H1 (cell line): ENCODE measurements around the gene PTGES2. TPM values are rescaled to one million over a fixed set of nuclear protein-coding genes. Genes with fewer than 3 reads are reported as not detected.

Experiments
- CTCF ChIA-PET: fragments of 300-600 bp; sonication (Branson Sonifier 250); formaldehyde crosslinking; loops from one replicate; lab custom pipeline; 2021; ENCODE audit not compliant: partially characterized antibody; lab: Charles Lee
- POLR2A ChIA-PET: fragments of 300-600 bp; sonication (Branson Sonifier 250); formaldehyde crosslinking; loops from one replicate; lab custom pipeline; 2021; ENCODE audit warnings: inconsistent platforms; ENCODE audit not compliant: partially characterized antibody; lab: Charles Lee
- DNase-seq, 2 experiments: peaks; one replicate each; pipeline versions ENCODE4 v3.0.0 to v3.0.0-alpha.2; 2010 to 2022; ENCODE audit warnings: low spot score in 2 of 2, low read depth in 1 of 2, mixed read lengths in 1 of 2
- FAIRE-seq: peaks from 2 replicates; lab custom pipeline; 2011; peaks lifted over from hg19 to GRCh38; lab: Jason Lieb, UNC
- H2AFZ ChIP-seq: 2 replicates; pipeline ENCODE4 v1.8.1; 2012; ENCODE audit warnings: low read length, inconsistent platforms
- H2AK5ac ChIP-seq: 2 replicates; pipeline ENCODE4 v1.6.1; 2013; ENCODE audit warnings: low read depth, low read length
- H2BK120ac ChIP-seq: replicated peaks from 2 replicates; pipeline ENCODE3; 2013; ENCODE audit warnings: low read depth, low read length, inconsistent platforms
- H2BK12ac ChIP-seq: 2 replicates; pipeline ENCODE4 v1.6.1; 2013; ENCODE audit warnings: low read depth, low read length
- H2BK15ac ChIP-seq: 2 replicates; pipeline ENCODE4 v1.6.1; 2013; ENCODE audit warnings: low read length
- H2BK20ac ChIP-seq: 2 replicates; pipeline ENCODE4 v1.6.1; 2013; ENCODE audit warnings: low read length
- H2BK5ac ChIP-seq: 2 replicates; pipeline ENCODE4 v1.6.1; 2013; ENCODE audit warnings: low read depth, low read length
- H3K14ac ChIP-seq: 2 replicates; pipeline ENCODE4 v1.6.1; 2013; ENCODE audit warnings: inconsistent platforms; ENCODE audit not compliant: insufficient read length
- H3K18ac ChIP-seq: 2 replicates; pipeline ENCODE4 v1.6.1; 2013; ENCODE audit warnings: low read length; ENCODE audit errors: extremely low read depth
- H3K23ac ChIP-seq: 2 replicates; pipeline ENCODE4 v1.6.1; 2013; ENCODE audit warnings: inconsistent platforms; ENCODE audit not compliant: insufficient read length
- H3K23me2 ChIP-seq: 2 replicates; pipeline ENCODE4 v1.6.1; 2013; ENCODE audit warnings: low read depth, low read length
- H3K27ac ChIP-seq: 2 replicates; pipeline ENCODE4 v1.6.1; 2011; ENCODE audit warnings: low read depth, low read length, inconsistent platforms
- H3K27me3 ChIP-seq, 4 experiments: replicated peaks in 1 of 4; 1 replicate in 1 of 4; 2 replicates in 3 of 4; pipeline versions ENCODE4 v1.6.1 to v1.8.1; 2011 to 2013; ENCODE audit warnings: low read length in 3 of 4, mild to moderate bottlenecking in 3 of 4, inconsistent platforms in 2 of 4, mixed read lengths in 2 of 4, moderate library complexity in 1 of 4; ENCODE audit not compliant: control insufficient read depth in 3 of 4, insufficient read depth in 3 of 4; ENCODE audit errors: extremely low read depth in 1 of 4
- H3K36me3 ChIP-seq, 4 experiments: 2 replicates each; pipeline versions ENCODE4 v1.6.1 to v1.8.1; 2011 to 2013; ENCODE audit warnings: mild to moderate bottlenecking in 4 of 4, low read length in 3 of 4, moderate library complexity in 2 of 4, control low read depth in 1 of 4, inconsistent platforms in 1 of 4; ENCODE audit not compliant: insufficient read depth in 4 of 4, control insufficient read depth in 2 of 4
- H3K4ac ChIP-seq: replicated peaks from 2 replicates; pipeline ENCODE3; 2013; ENCODE audit warnings: low read length, low read depth, mixed read lengths, inconsistent platforms; ENCODE audit not compliant: insufficient read length
- H3K4me1 ChIP-seq, 4 experiments: replicated peaks in 1 of 4; 1 replicate in 1 of 4; 2 replicates in 3 of 4; pipeline versions ENCODE4 v1.6.1 to v1.8.1; 2011 to 2013; ENCODE audit warnings: low read length in 3 of 4, inconsistent platforms in 2 of 4, mixed read lengths in 1 of 4; ENCODE audit not compliant: insufficient read depth in 4 of 4, control insufficient read depth in 3 of 4
- H3K4me2 ChIP-seq, 2 experiments: 2 replicates each; pipeline versions ENCODE4 v1.6.1 to v1.8.1; 2011 to 2013; ENCODE audit warnings: low read depth in 2 of 2, low read length in 2 of 2, control low read depth in 1 of 2, inconsistent platforms in 1 of 2, mild to moderate bottlenecking in 1 of 2; ENCODE audit not compliant: insufficient read depth in 1 of 2
- H3K4me3 ChIP-seq, 4 experiments: fragments of 200-600, 300-600 bp in 1 of 4; sonication (generic), shearing (Covaris generic), sonication (Bioruptor Twin) in 1 of 4; 2 replicates each; pipeline versions ENCODE4 v1.5.1 to v1.8.1; 2011 to 2016; ENCODE audit warnings: low read length in 4 of 4, low read depth in 3 of 4, control low read depth in 2 of 4, inconsistent platforms in 2 of 4, mild to moderate bottlenecking in 2 of 4, mixed read lengths in 1 of 4, moderate library complexity in 1 of 4; ENCODE audit not compliant: insufficient read depth in 2 of 4; ENCODE audit errors: extremely low read depth in 1 of 4
- H3K56ac ChIP-seq: replicated peaks from 2 replicates; pipeline ENCODE3; 2013; ENCODE audit warnings: low read depth, mild to moderate bottlenecking, mixed read lengths, low read length, inconsistent platforms; ENCODE audit not compliant: insufficient read length
- H3K79me1 ChIP-seq: 2 replicates; pipeline ENCODE4 v1.6.1; 2013; ENCODE audit warnings: low read depth, low read length, control low read depth
- H3K79me2 ChIP-seq, 2 experiments: 2 replicates each; pipeline versions ENCODE4 v1.6.1 to v1.8.1; 2012 to 2013; ENCODE audit warnings: low read length in 2 of 2, mild to moderate bottlenecking in 2 of 2, inconsistent platforms in 1 of 2; ENCODE audit not compliant: insufficient read depth in 2 of 2, control insufficient read depth in 1 of 2
- H3K9ac ChIP-seq, 4 experiments: replicated peaks in 1 of 4; 1 replicate in 1 of 4; 2 replicates in 3 of 4; pipeline versions ENCODE4 v1.6.1 to v1.8.1; 2011 to 2013; ENCODE audit warnings: low read depth in 3 of 4, low read length in 3 of 4, control low read depth in 2 of 4, mild to moderate bottlenecking in 2 of 4, moderate library complexity in 2 of 4, inconsistent platforms in 1 of 4; ENCODE audit errors: extremely low read depth in 1 of 4
- H3K9me3 ChIP-seq, 2 experiments: 2 replicates each; pipeline versions ENCODE4 v1.6.1 to v1.8.1; 2012 to 2013; ENCODE audit warnings: mild to moderate bottlenecking in 2 of 2, moderate library complexity in 2 of 2, control low read depth in 1 of 2, inconsistent platforms in 1 of 2, low read depth in 1 of 2, low read length in 1 of 2, mixed read lengths in 1 of 2; ENCODE audit not compliant: insufficient read depth in 2 of 2
- H4K20me1 ChIP-seq, 2 experiments: replicated peaks in 1 of 2; 2 replicates each; pipeline versions ENCODE3 to v1.8.1; 2011 to 2013; ENCODE audit warnings: inconsistent platforms in 2 of 2, low read length in 2 of 2, mild to moderate bottlenecking in 1 of 2; ENCODE audit not compliant: insufficient read depth in 2 of 2, control insufficient read depth in 1 of 2
- H4K5ac ChIP-seq: 2 replicates; pipeline ENCODE4 v1.6.1; 2013; ENCODE audit warnings: low read length, low read depth, mixed read lengths, inconsistent platforms; ENCODE audit not compliant: insufficient read length
- H4K8ac ChIP-seq: 2 replicates; pipeline ENCODE4 v1.8.0; 2013; ENCODE audit warnings: mild to moderate bottlenecking, moderate library complexity, low read length, inconsistent platforms; ENCODE audit not compliant: insufficient read depth; ENCODE audit errors: extremely low read depth
- H4K91ac ChIP-seq: replicated peaks from 2 replicates; pipeline ENCODE3; 2013; ENCODE audit warnings: low read length, mixed read lengths, inconsistent platforms; ENCODE audit not compliant: insufficient read length
- BACH1 ChIP-seq: IDR thresholded peaks from 2 replicates; pipeline ENCODE4 v1.6.1; 2012; ENCODE audit warnings: low read length, improper control_type of control experiment
- CREB1 ChIP-seq: IDR thresholded peaks from 2 replicates; pipeline ENCODE4 v1.6.1; 2012; ENCODE audit warnings: inconsistent platforms
- CTBP2 ChIP-seq: IDR thresholded peaks from 2 replicates; pipeline ENCODE4 v1.7.0; 2011; ENCODE audit warnings: borderline replicate concordance, mild to moderate bottlenecking, moderate library complexity, mixed read lengths, low read length; ENCODE audit not compliant: insufficient read depth, insufficient read length
- JUND ChIP-seq: IDR thresholded peaks from 2 replicates; pipeline ENCODE4 v1.6.1; 2011; ENCODE audit warnings: mild to moderate bottlenecking, improper control_type of control experiment, low read length
- POLR2AphosphoS5 ChIP-seq: IDR thresholded peaks from 2 replicates; pipeline ENCODE4 v1.6.1; 2011; ENCODE audit warnings: low read depth, low read length
- SP1 ChIP-seq: IDR thresholded peaks from 2 replicates; pipeline ENCODE4 v1.6.1; 2011; ENCODE audit warnings: low read depth, low read length
- WGBS, 2 experiments: shearing (Covaris generic) in 1 of 2; methylation state at CpG; one replicate each; pipeline versions ENCODE4 v1.1.6 to v1.1.7; 2013 to 2015; ENCODE audit warnings: low lambda C conversion rate in 2 of 2, mixed read lengths in 2 of 2, inconsistent platforms in 1 of 2, low coverage in 1 of 2, missing lambda C conversion rate in 1 of 2; ENCODE audit not compliant: insufficient replicate concordance in 2 of 2, insufficient coverage in 1 of 2, insufficient read length in 1 of 2; ENCODE audit errors: extremely low coverage in 1 of 2, missing lambda C conversion rate in 1 of 2; 5-methylcytosine and 5-hydroxymethylcytosine counted together
- polyA plus RNA-seq, 7 experiments: library from polyadenylated mRNA; depleted of rRNA in 3 of 7; stranded (reverse) in 5 of 7; unstranded in 2 of 7; fragments of >200 nt in 5 of 7; fragments of 200-250 nt in 2 of 7; gene quantifications; 1 replicate in 5 of 7; 2 replicates in 1 of 7; 4 replicates in 1 of 7; pipeline versions ENCODE4 v1.2.1 to v1.2.3, GENCODE V29; 2011 to 2013; ENCODE audit warnings: missing spikeins in 2 of 7, mixed read lengths in 2 of 7
- total RNA-seq: library from RNA; stranded (reverse); fragmentation: NEBNext Ultra II Directional; extraction: Animal tissue kit (Norgen Biotek cat#: 25700); gene quantifications from 2 replicates; pipeline ENCODE4 v1.2.1, GENCODE V29; 2021

The PTGES2 gene
- total and polyA plus RNA-seq, 2 of the 8 experiments (the other 6 are each of a cell fraction or from before 2014, with no cell fraction given) = 80.7 to 81.2 TPM

- no peak overlapping the region for H4K91ac ChIP-seq
- H3K23me2 ChIP-seq = peaks cover 9% of the 10 kb centered on the region
- H2BK12ac ChIP-seq = peak overlapping the region; percentile 0; the same call in 1 of the 2 replicates
- H2BK5ac ChIP-seq = 0 out of 2 replicates have a peak overlapping the region, but pooled peaks have one; percentile 8
- peaks cover 0 to 10% of the 10 kb centered on the region in 2 experiments for H4K20me1 ChIP-seq
- ChIA-PET CTCF (interaction anchor here (0.6 to 4.8 kb wide), 8 partner anchors 9 to 295 kb away, joined by 3 to 42 read pairs (median 4); partner anchors contain the start of gene NAIF1), POLR2A (interaction anchor here (0.7 to 5.0 kb wide), 5 partner anchors 11 to 212 kb away, joined by 3 to 33 read pairs (median 3); partner anchors contain the start of gene PIP5KL1)
- H3K79me2 ChIP-seq = peaks cover 0 to 25% of the 10 kb centered on the region in 2 experiments; a peak in 2 of 4 replicates
- H3K27ac ChIP-seq = peak overlapping the region; percentile 46; the same call in 1 of the 2 replicates
- H2BK20ac ChIP-seq = no peak overlapping the region
- H2AK5ac ChIP-seq = no peak overlapping the region
- no peak overlapping the region for H4K8ac ChIP-seq
- WGBS, 2 experiments = 79% methylated on average over 8 of the region's 8 CpGs; no CpG with 5 or more reads in 1 of the 2 experiments
- H4K5ac ChIP-seq = no peak overlapping the region
- H3K36me3 ChIP-seq = no peaks in the 10 kb centered on the region
- H3K4me3 ChIP-seq = no peak overlapping the region
- H3K56ac ChIP-seq = no peak overlapping the region
- no peak for TF ChIP-seq POLR2AphosphoS5
- no peak for TF ChIP-seq JUND
- TF ChIP-seq SP1 = peak; percentile 49; the same call in 1 of the 2 replicates
- peak; percentile 71 for TF ChIP-seq CREB1
- TF ChIP-seq BACH1 = no peak
- no peak for TF ChIP-seq CTBP2
- no peak overlapping the region for H2BK15ac ChIP-seq
- H3K4me1 ChIP-seq = peaks cover 0 to 16% (median 14%) of the 10 kb centered on the region in 4 experiments; a peak in 6 of 7 replicates
- H3K4ac ChIP-seq = no peak overlapping the region
- H3K27me3 ChIP-seq = no peaks in the 10 kb centered on the region
- no peak overlapping the region for H3K4me2 ChIP-seq
- H2AFZ ChIP-seq = no peak overlapping the region
- H3K9me3 ChIP-seq = no peaks in the 10 kb centered on the region
- no peak overlapping the region for H3K23ac ChIP-seq
- peak overlapping the region in 1 of 4 experiments; percentile 41; a peak in 3 of 7 replicates for H3K9ac ChIP-seq
- FAIRE-seq = no peak
- no peak overlapping the region for H2BK120ac ChIP-seq
- no peak for DNase-seq
- H3K79me1 ChIP-seq = peaks cover 20% of the 10 kb centered on the region
- H3K14ac ChIP-seq = no peak overlapping the region
- no peak overlapping the region for H3K18ac ChIP-seq
Measured at GRCh38 chr9:128094166-128094949, 33.2 kb downstream of the PTGES2 start.
